IMR-90 (cell line): ENCODE measurements around the gene IL5RA. TPM values are rescaled to one million over a fixed set of nuclear protein-coding genes. Genes with fewer than 3 reads are reported as not detected.

Experiments used
- ATAC-seq: fragments of 200-7000 bp; cut with Tn5 transposase; 2 replicates; pipeline ENCODE4 v1.9.1; 2020; ENCODE audit warnings: low read depth, mild to moderate bottlenecking, moderate library complexity
- BruUV-seq: library from RNA; stranded (reverse); fragments of 400-500 nt; replicated peaks from 2 replicates; lab custom pipeline; 2021; lab: Mats Ljungman, UMichigan
- CTCF ChIA-PET: fragments of 300-600 bp; formaldehyde crosslinking; extraction: SDS; loops from one replicate; lab custom pipeline; 2021; ENCODE audit warnings: antibody characterized with exemption; lab: Yijun Ruan, JAX
- POLR2A ChIA-PET: fragments of 300-600 bp; sonication (Branson Sonifier 250); formaldehyde crosslinking; loops from one replicate; lab custom pipeline; 2022; ENCODE audit warnings: antibody characterized with exemption; ENCODE audit not compliant: unreplicated experiment; lab: Charles Lee
- DNase-seq: peaks from one replicate; pipeline ENCODE4 v3.0.0; 2013
- H2AFZ ChIP-seq: replicated peaks from 2 replicates; pipeline ENCODE3; 2013; ENCODE audit warnings: low read length, mild to moderate bottlenecking; ENCODE audit not compliant: poor library complexity
- H2AK5ac ChIP-seq: 2 replicates; pipeline ENCODE4 v1.6.1; 2013; ENCODE audit warnings: low read depth, low read length, inconsistent platforms
- H2AK9ac ChIP-seq: replicated peaks from 2 replicates; pipeline ENCODE3; 2013; ENCODE audit warnings: mild to moderate bottlenecking, low read depth, low read length, moderate library complexity; ENCODE audit not compliant: poor library complexity
- H2BK120ac ChIP-seq: 2 replicates; pipeline ENCODE4 v1.6.1; 2013; ENCODE audit warnings: low read depth, low read length, inconsistent platforms
- H2BK15ac ChIP-seq: 3 replicates; pipeline ENCODE4 v1.6.1; 2013; ENCODE audit warnings: low read depth, low read length, inconsistent platforms
- H2BK20ac ChIP-seq: 2 replicates; pipeline ENCODE4 v1.6.1; 2013; ENCODE audit warnings: low read depth, mild to moderate bottlenecking, inconsistent platforms, low read length, moderate library complexity
- H2BK5ac ChIP-seq: 2 replicates; pipeline ENCODE4 v1.6.1; 2013; ENCODE audit warnings: mild to moderate bottlenecking, low read depth, low read length, inconsistent platforms; ENCODE audit not compliant: poor library complexity, severe bottlenecking
- H3K14ac ChIP-seq: replicated peaks from 2 replicates; pipeline ENCODE4 v1.6.1; 2013; ENCODE audit warnings: low read depth, low read length, inconsistent platforms
- H3K18ac ChIP-seq: 2 replicates; pipeline ENCODE4 v1.6.1; 2013; ENCODE audit warnings: low read depth, low read length, control low read depth
- H3K23ac ChIP-seq: 2 replicates; pipeline ENCODE4 v1.6.1; 2013; ENCODE audit warnings: low read depth, low read length, inconsistent platforms
- H3K27ac ChIP-seq: 2 replicates; pipeline ENCODE4 v1.5.1; 2013; ENCODE audit warnings: mild to moderate bottlenecking, control low read depth, low read length; ENCODE audit not compliant: insufficient read depth
- H3K27me3 ChIP-seq: 2 replicates; pipeline ENCODE4 v1.6.1; 2013; ENCODE audit warnings: low read length; ENCODE audit not compliant: control insufficient read depth, insufficient read depth
- H3K36me3 ChIP-seq: 2 replicates; pipeline ENCODE4 v1.6.1; 2013; ENCODE audit warnings: low read length, mixed read lengths; ENCODE audit not compliant: control insufficient read depth, insufficient read depth
- H3K4ac ChIP-seq: 2 replicates; pipeline ENCODE4 v1.6.1; 2013; ENCODE audit warnings: low read depth, low read length, inconsistent platforms
- H3K4me1 ChIP-seq: 2 replicates; pipeline ENCODE4 v1.6.1; 2013; ENCODE audit warnings: low read length, mixed read lengths; ENCODE audit not compliant: control insufficient read depth, insufficient read depth
- H3K4me2 ChIP-seq: 2 replicates; pipeline ENCODE4 v1.6.1; 2013; ENCODE audit warnings: low read depth, mild to moderate bottlenecking, control low read depth, low read length, moderate library complexity
- H3K4me3 ChIP-seq: 2 replicates; pipeline ENCODE4 v1.5.1; 2013; ENCODE audit warnings: low read depth, mild to moderate bottlenecking, control low read depth, low read length, moderate library complexity; ENCODE audit not compliant: insufficient read depth
- H3K56ac ChIP-seq: 2 replicates; pipeline ENCODE4 v1.6.1; 2013; ENCODE audit warnings: low read length, inconsistent platforms; ENCODE audit not compliant: insufficient read depth; ENCODE audit errors: extremely low read depth
- H3K79me1 ChIP-seq, 2 experiments: 2 replicates each; pipeline ENCODE4 v1.6.1; 2013; ENCODE audit warnings: low read length in 2 of 2, inconsistent platforms in 1 of 2, low read depth in 1 of 2
- H3K9ac ChIP-seq: 2 replicates; pipeline ENCODE4 v1.6.1; 2013; ENCODE audit warnings: low read depth, low read length, control low read depth
- H3K9me1 ChIP-seq: 2 replicates; pipeline ENCODE4 v1.6.1; 2013; ENCODE audit warnings: low read length, inconsistent platforms; ENCODE audit not compliant: insufficient read depth
- H3K9me3 ChIP-seq: 2 replicates; pipeline ENCODE4 v1.6.1; 2013; ENCODE audit warnings: low read length; ENCODE audit not compliant: control insufficient read depth, insufficient read depth
- H4K20me1 ChIP-seq: 2 replicates; pipeline ENCODE4 v1.6.1; 2013; ENCODE audit warnings: low read length, inconsistent platforms; ENCODE audit not compliant: insufficient read depth
- H4K5ac ChIP-seq: 2 replicates; pipeline ENCODE4 v1.6.1; 2013; ENCODE audit warnings: mild to moderate bottlenecking, low read depth, low read length, control low read depth
- H4K8ac ChIP-seq, 2 experiments: 2 replicates each; pipeline ENCODE4 v1.6.1; 2013; ENCODE audit warnings: low read depth in 2 of 2, low read length in 2 of 2, control low read depth in 1 of 2, inconsistent platforms in 1 of 2
- H4K91ac ChIP-seq: 2 replicates; pipeline ENCODE4 v1.6.1; 2013; ENCODE audit warnings: low read depth, low read length, inconsistent platforms; ENCODE audit not compliant: insufficient read depth
- BHLHE40 ChIP-seq: fragments of 150-350 bp; IDR thresholded peaks from 2 replicates; pipeline ENCODE4 v1.6.1; 2016; ENCODE audit warnings: mild to moderate bottlenecking, low read depth, low read length
- CEBPB ChIP-seq: IDR thresholded peaks from 2 replicates; pipeline ENCODE4 v1.6.1; 2012; ENCODE audit warnings: low read depth, low read length, improper control_type of control experiment
- CHD1 ChIP-seq: IDR thresholded peaks from 2 replicates; pipeline ENCODE4 v1.6.1; 2012; ENCODE audit warnings: low read depth, low read length, improper control_type of control experiment
- CTCF ChIP-seq: conservative IDR thresholded peaks from 2 replicates; pipeline ENCODE4 v1.5.1; 2012; ENCODE audit warnings: mild to moderate bottlenecking, low read depth, low read length, improper control_type of control experiment
- ELK1 ChIP-seq: fragments of 150-350 bp; IDR thresholded peaks from 2 replicates; pipeline ENCODE4 v1.6.1; 2016; ENCODE audit warnings: low read depth, mild to moderate bottlenecking, low read length, moderate library complexity, borderline replicate concordance
- MAFK ChIP-seq: IDR thresholded peaks from 2 replicates; pipeline ENCODE4 v1.6.1; 2012; ENCODE audit warnings: low read depth, low read length, improper control_type of control experiment
- MAZ ChIP-seq: IDR thresholded peaks from 2 replicates; pipeline ENCODE4 v1.6.1; 2012; ENCODE audit warnings: low read depth, mild to moderate bottlenecking, low read length, improper control_type of control experiment, moderate library complexity, borderline replicate concordance
- MXI1 ChIP-seq: IDR thresholded peaks from 2 replicates; pipeline ENCODE4 v1.6.1; 2012; ENCODE audit warnings: low read depth, mild to moderate bottlenecking, low read length, moderate library complexity, borderline replicate concordance
- NFE2L2 ChIP-seq: fragments of 150-350 bp; IDR thresholded peaks from 2 replicates; pipeline ENCODE4 v1.6.1; 2016; ENCODE audit warnings: low read depth, mild to moderate bottlenecking, low read length
- POLR2A ChIP-seq: IDR thresholded peaks from 2 replicates; pipeline ENCODE4 v1.6.1; 2012; ENCODE audit warnings: mild to moderate bottlenecking, low read depth, low read length
- RAD21 ChIP-seq: IDR thresholded peaks from 2 replicates; pipeline ENCODE4 v1.6.1; 2012; ENCODE audit warnings: low read length, improper control_type of control experiment
- RCOR1 ChIP-seq: IDR thresholded peaks from 2 replicates; pipeline ENCODE4 v1.6.1; 2012; ENCODE audit warnings: mild to moderate bottlenecking, low read length, improper control_type of control experiment; ENCODE audit not compliant: insufficient replicate concordance
- RFX5 ChIP-seq: IDR thresholded peaks from 2 replicates; pipeline ENCODE4 v1.8.0; 2012; ENCODE audit warnings: low read depth, mild to moderate bottlenecking, low read length, moderate library complexity
- SMC3 ChIP-seq: fragments of 150-350 bp; IDR thresholded peaks from 2 replicates; pipeline ENCODE4 v1.6.1; 2016; ENCODE audit warnings: low read depth, mild to moderate bottlenecking, antibody characterized with exemption, low read length, moderate library complexity
- USF2 ChIP-seq: fragments of 150-350 bp; IDR thresholded peaks from 2 replicates; pipeline ENCODE4 v1.6.1; 2017; ENCODE audit warnings: mild to moderate bottlenecking, antibody characterized with exemption, low read length, low read depth
- WGBS, 2 experiments: methylation state at CpG; one replicate each; pipeline versions ENCODE4 v1.1.5 to v1.1.7; 2013; ENCODE audit warnings: missing lambda C conversion rate in 2 of 2; ENCODE audit not compliant: insufficient read length in 1 of 2; ENCODE audit errors: extremely low coverage in 2 of 2; 5-methylcytosine and 5-hydroxymethylcytosine counted together
- dilution Hi-C: fragments of 300-500 bp; cut with HindIII; formaldehyde crosslinking; loops from one replicate; pipeline ENCODE4 v1.14.3; 2018; ENCODE audit warnings: low sequenced_read_pairs; ENCODE audit not compliant: unreplicated experiment
- in situ Hi-C: fragments of 300-500 bp; cut with MboI; formaldehyde crosslinking; loops from 3 replicates; pipeline ENCODE4 v1.14.3; 2019; ENCODE audit warnings: low sequenced_read_pairs, inconsistent platforms, mixed read lengths
- intact Hi-C: fragments of 100-400 bp; cut with micrococcal nuclease; formaldehyde crosslinking; loops from 2 replicates; pipeline ENCODE4 v1.10.0; 2022
- polyA plus RNA-seq, 3 experiments: library from polyadenylated mRNA; depleted of rRNA; stranded (reverse); fragments of >200 nt; gene quantifications; 2 replicates each; pipeline ENCODE4 v1.2.3, GENCODE V29; 2012; ENCODE audit warnings: low replicate concordance in 1 of 3
- total RNA-seq: library from RNA; depleted of rRNA; stranded (reverse); fragments of >200 nt; gene quantifications from 2 replicates; pipeline ENCODE4 v1.2.3, GENCODE V29; 2012

The IL5RA gene
- total and polyA plus RNA-seq, 2 of the 4 experiments (the other 2 are of a cell fraction), result not detected

GRCh38 chr3:3107858-3108257 is 2.3 kb downstream of the IL5RA start:
- H3K4me2 ChIP-seq, result no peak overlapping the region
- no peak overlapping the region for H2AK9ac ChIP-seq
- H2BK120ac ChIP-seq, result no peak overlapping the region
- ChIA-PET POLR2A (no interaction called here), CTCF (no interaction called here)
- H3K14ac ChIP-seq, result no peak overlapping the region
- no peak overlapping the region for H3K18ac ChIP-seq
- no peak overlapping the region for H4K8ac ChIP-seq
- H3K9me3 ChIP-seq, result no peaks in the 10 kb centered on the region
- H3K79me1 ChIP-seq, result no peaks in the 10 kb centered on the region
- H2BK20ac ChIP-seq, result no peak overlapping the region
- H3K56ac ChIP-seq, result no peak overlapping the region
- intact Hi-C loops, result no loop called here
- no peaks in the 10 kb centered on the region for H4K20me1 ChIP-seq
- DNase-seq, result no peak
- no peak overlapping the region for H4K5ac ChIP-seq
- H3K23ac ChIP-seq, result no peak overlapping the region
- no peaks in the 10 kb centered on the region for H3K27me3 ChIP-seq
- H3K4me3 ChIP-seq, result no peak overlapping the region
- 50% methylated on average over 2 of the region's 3 CpGs; no CpG with 5 or more reads in 1 of the 2 experiments for WGBS, 2 experiments
- ATAC-seq, result no peak
- no peak overlapping the region for H3K9ac ChIP-seq
- in situ Hi-C loops, result no loop called here
- no peak overlapping the region for H3K27ac ChIP-seq
- no peak overlapping the region for H4K91ac ChIP-seq
- no peaks in the 10 kb centered on the region for H3K9me1 ChIP-seq
- H3K36me3 ChIP-seq, result no peaks in the 10 kb centered on the region
- H3K4ac ChIP-seq, result no peak overlapping the region
- no peak overlapping the region for H2AK5ac ChIP-seq
- no TSS peak for BruUV-seq
- dilution Hi-C loops, result no loop called here
- no peak overlapping the region for H2BK5ac ChIP-seq
- no peak overlapping the region for H2AFZ ChIP-seq
- H2BK15ac ChIP-seq, result no peak overlapping the region
- no peaks in the 10 kb centered on the region for H3K4me1 ChIP-seq
- no peak for TF ChIP-seq CEBPB
- no peak for TF ChIP-seq RCOR1
- no peak for TF ChIP-seq MXI1
- no peak for TF ChIP-seq ELK1
- TF ChIP-seq BHLHE40, result no peak
- TF ChIP-seq RAD21, result no peak
- no peak for TF ChIP-seq POLR2A
- no peak for TF ChIP-seq NFE2L2
- no peak for TF ChIP-seq CTCF
- TF ChIP-seq RFX5, result no peak
- TF ChIP-seq CHD1, result no peak
- TF ChIP-seq MAZ, result no peak
- TF ChIP-seq USF2, result no peak
- TF ChIP-seq SMC3, result no peak
- TF ChIP-seq MAFK, result no peak
